T-helper 17 cell (primary cell): ENCODE results near the gene MPDZ. TPM values are rescaled to one million over a fixed set of nuclear protein-coding genes. Genes with fewer than 3 reads are reported as not detected.
"Not testable (repeated sequence)": the region's sequence is repeated elsewhere in the genome, so short reads cannot be mapped to it uniquely, and the experiment has no call there.

Experiments used
- ATAC-seq: fragments of 150-1000 bp; cut with Tn5 transposase; 2 replicates; pipeline ENCODE4 v1.10.0; 2021; ENCODE audit warnings: mild to moderate bottlenecking, moderate library complexity
- DNase-seq, 3 donors: peaks; one replicate each; pipeline versions ENCODE4 v3.0.0 to v3.0.0-alpha.2; 2020 to 2021
- H3K9me3 ChIP-seq: one replicate; pipeline ENCODE4 v1.7.0; 2013; ENCODE audit warnings: low read length, mild to moderate bottlenecking; ENCODE audit not compliant: control insufficient read depth, poor library complexity, severe bottlenecking
- H3K27ac Mint-ChIP-seq: one replicate; pipeline ENCODE4 v1.8.0; 2022; ENCODE audit warnings: mild to moderate bottlenecking, moderate library complexity, mixed read lengths
- H3K27me3 Mint-ChIP-seq: one replicate; pipeline ENCODE4 v1.8.0; 2022; ENCODE audit warnings: mixed read lengths
- H3K36me3 Mint-ChIP-seq: one replicate; pipeline ENCODE4 v1.8.0; 2022; ENCODE audit warnings: low read depth, mixed read lengths
- H3K4me1 Mint-ChIP-seq: one replicate; pipeline ENCODE4 v1.8.0; 2022; ENCODE audit warnings: mild to moderate bottlenecking, mixed read lengths
- H3K4me3 Mint-ChIP-seq: one replicate; pipeline ENCODE4 v1.8.0; 2022; ENCODE audit warnings: mild to moderate bottlenecking, moderate library complexity, mixed read lengths
- total RNA-seq, 4 donors: library from RNA in 2 of 4; stranded (reverse) in 2 of 4; gene quantifications; one replicate each; pipeline ENCODE4 v1.2.3 and lab custom pipeline; 2022 to 2026

MPDZ gene
- total RNA-seq, 2 donors from 2014 or later, result 0.13 TPM; not detected in 1

DNA sequence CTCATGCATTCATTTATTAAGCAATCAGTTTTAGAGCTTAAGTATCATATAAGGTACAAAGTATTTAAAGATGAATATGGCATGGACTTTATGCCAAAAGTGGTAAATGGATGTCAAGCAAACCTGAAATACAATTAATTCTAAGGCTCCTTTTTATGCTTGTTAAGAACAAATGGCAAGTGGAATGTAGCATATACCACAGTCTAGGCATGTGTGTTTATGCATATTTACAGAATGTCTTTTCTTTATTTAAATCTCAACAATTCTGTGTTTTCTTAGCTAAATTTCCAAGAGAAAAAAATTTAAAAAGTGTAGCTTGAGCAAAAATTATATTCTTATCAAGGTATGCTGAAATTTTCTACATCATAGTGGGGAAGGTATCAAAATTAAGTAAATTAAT, 39.8 kb downstream of the MPDZ start:
- H3K9me3 ChIP-seq, result no peaks in the 10 kb centered on the region
- no peaks in the 10 kb centered on the region for H3K4me1 Mint-ChIP-seq
- ATAC-seq, result no peak
- no peak overlapping the region for H3K4me3 Mint-ChIP-seq
- DNase-seq, result no peak
- H3K27me3 Mint-ChIP-seq, result no peaks in the 10 kb centered on the region
- no peaks in the 10 kb centered on the region for H3K36me3 Mint-ChIP-seq
- H3K27ac Mint-ChIP-seq, result no peak overlapping the region

DNA sequence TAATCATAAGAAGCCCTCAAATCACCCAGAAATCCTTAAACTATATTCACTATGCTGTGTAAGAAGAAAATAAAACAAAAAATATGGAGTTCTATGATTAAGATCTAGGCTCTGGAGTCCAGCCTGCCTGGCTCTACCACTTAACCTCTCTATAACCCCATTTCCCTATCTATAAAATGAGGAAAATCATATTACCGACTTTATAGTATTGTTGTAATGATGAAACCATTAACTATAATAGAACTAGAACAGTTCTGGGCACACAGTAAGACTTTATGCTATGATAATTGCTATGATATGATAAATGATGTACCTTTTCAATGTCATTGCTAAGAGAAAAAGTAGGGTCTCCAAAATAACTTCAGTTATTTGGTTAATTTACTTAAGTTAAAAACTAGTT, 40.3 kb downstream of the MPDZ start:
- H3K27me3 Mint-ChIP-seq, result no peaks in the 10 kb centered on the region
- DNase-seq (no peak), ATAC-seq (no peak)
- H3K27ac Mint-ChIP-seq, result no peak overlapping the region
- no peaks in the 10 kb centered on the region for H3K9me3 ChIP-seq
- H3K4me3 Mint-ChIP-seq, result no peak overlapping the region
- H3K36me3 Mint-ChIP-seq, result no peaks in the 10 kb centered on the region
- no peaks in the 10 kb centered on the region for H3K4me1 Mint-ChIP-seq

GRCh38 chr9:13234932-13235331, 44.6 kb downstream of the MPDZ start:
- DNase-seq (no peak), ATAC-seq (no peak)
- no peaks in the 10 kb centered on the region for H3K27me3 Mint-ChIP-seq
- no peaks in the 10 kb centered on the region for H3K9me3 ChIP-seq
- no peak overlapping the region for H3K4me3 Mint-ChIP-seq
- no peaks in the 10 kb centered on the region for H3K4me1 Mint-ChIP-seq
- no peaks in the 10 kb centered on the region for H3K36me3 Mint-ChIP-seq
- H3K27ac Mint-ChIP-seq, result no peak overlapping the region

GRCh38 chr9:13228431-13228830, 51.1 kb downstream of the MPDZ start:
- no peaks in the 10 kb centered on the region for H3K9me3 ChIP-seq
- no peak for DNase-seq
- no peak for ATAC-seq

DNA sequence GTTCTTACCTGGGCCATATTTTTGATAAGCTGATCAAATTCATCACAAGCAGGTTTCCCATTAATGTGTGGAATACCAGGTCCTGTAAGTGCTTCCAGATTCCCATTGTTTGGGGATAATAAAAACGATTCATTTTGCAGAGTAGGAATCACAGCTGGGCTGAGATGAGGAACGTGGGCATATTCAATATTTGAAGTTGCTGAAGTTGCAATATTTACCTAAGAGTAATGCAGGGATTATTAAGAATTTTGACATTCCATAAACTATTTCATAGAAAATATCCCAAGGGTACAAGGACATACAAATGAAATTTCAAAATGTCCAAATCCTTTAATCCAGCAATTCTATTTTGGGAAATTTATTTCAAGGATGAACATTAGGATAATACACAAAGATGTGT, 55.1 kb downstream of the MPDZ start:
- Mint-ChIP-seq H3K36me3 (no peaks in the 10 kb centered on the region), H3K4me3 (no peak overlapping the region), H3K27me3 (no peaks in the 10 kb centered on the region), H3K27ac (no peak overlapping the region), H3K4me1 (no peaks in the 10 kb centered on the region)
- DNase-seq (no peak), ATAC-seq (no peak)
- H3K9me3 ChIP-seq, result no peaks in the 10 kb centered on the region

More at GRCh38 chr9:13228431-13228830, 51.1 kb downstream of the MPDZ start:
- H3K27me3 Mint-ChIP-seq, result no peaks in the 10 kb centered on the region
- no peak overlapping the region for H3K4me3 Mint-ChIP-seq
- H3K36me3 Mint-ChIP-seq, result no peaks in the 10 kb centered on the region
- H3K4me1 Mint-ChIP-seq, result no peaks in the 10 kb centered on the region
- H3K27ac Mint-ChIP-seq, result no peak overlapping the region

DNA sequence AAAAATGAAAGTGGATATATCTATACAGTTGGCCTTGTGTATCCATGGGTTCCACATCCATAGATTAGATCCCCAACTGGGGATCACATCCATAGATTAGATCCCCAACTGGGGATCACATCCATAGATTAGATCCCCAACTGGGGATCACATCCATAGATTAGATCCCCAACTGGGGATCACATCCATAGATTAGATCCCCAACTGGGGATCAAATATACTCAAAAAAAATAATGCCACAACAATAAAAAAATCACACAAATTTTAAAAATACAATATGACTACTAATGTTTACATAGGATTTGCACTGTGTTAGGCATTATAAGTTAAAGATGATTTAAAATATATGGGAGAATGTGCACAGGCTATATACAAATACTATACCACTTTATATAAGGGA, 56.8 kb downstream of the MPDZ start:
- not testable (repeated sequence) for H3K36me3 Mint-ChIP-seq, DNase-seq, H3K27ac Mint-ChIP-seq, H3K9me3 ChIP-seq, H3K4me3 Mint-ChIP-seq, H3K27me3 Mint-ChIP-seq, H3K4me1 Mint-ChIP-seq, ATAC-seq

GRCh38 chr9:13221741-13222140, 57.8 kb downstream of the MPDZ start:
- Mint-ChIP-seq H3K4me3 (no peak overlapping the region), H3K27ac (no peak overlapping the region), H3K4me1 (no peaks in the 10 kb centered on the region)

GRCh38 chr9:13220837-13221236, 58.7 kb downstream of the MPDZ start:
- Mint-ChIP-seq H3K4me3 (no peak overlapping the region), H3K27ac (no peak overlapping the region), H3K27me3 (no peaks in the 10 kb centered on the region), H3K4me1 (no peaks in the 10 kb centered on the region), H3K36me3 (no peaks in the 10 kb centered on the region)
- no peak for ATAC-seq
- H3K9me3 ChIP-seq, result no peaks in the 10 kb centered on the region
- DNase-seq, result no peak

More at GRCh38 chr9:13221741-13222140, 57.8 kb downstream of the MPDZ start:
- DNase-seq (no peak), ATAC-seq (no peak)
- no peaks in the 10 kb centered on the region for H3K36me3 Mint-ChIP-seq
- no peaks in the 10 kb centered on the region for H3K27me3 Mint-ChIP-seq
- H3K9me3 ChIP-seq, result no peaks in the 10 kb centered on the region

DNA sequence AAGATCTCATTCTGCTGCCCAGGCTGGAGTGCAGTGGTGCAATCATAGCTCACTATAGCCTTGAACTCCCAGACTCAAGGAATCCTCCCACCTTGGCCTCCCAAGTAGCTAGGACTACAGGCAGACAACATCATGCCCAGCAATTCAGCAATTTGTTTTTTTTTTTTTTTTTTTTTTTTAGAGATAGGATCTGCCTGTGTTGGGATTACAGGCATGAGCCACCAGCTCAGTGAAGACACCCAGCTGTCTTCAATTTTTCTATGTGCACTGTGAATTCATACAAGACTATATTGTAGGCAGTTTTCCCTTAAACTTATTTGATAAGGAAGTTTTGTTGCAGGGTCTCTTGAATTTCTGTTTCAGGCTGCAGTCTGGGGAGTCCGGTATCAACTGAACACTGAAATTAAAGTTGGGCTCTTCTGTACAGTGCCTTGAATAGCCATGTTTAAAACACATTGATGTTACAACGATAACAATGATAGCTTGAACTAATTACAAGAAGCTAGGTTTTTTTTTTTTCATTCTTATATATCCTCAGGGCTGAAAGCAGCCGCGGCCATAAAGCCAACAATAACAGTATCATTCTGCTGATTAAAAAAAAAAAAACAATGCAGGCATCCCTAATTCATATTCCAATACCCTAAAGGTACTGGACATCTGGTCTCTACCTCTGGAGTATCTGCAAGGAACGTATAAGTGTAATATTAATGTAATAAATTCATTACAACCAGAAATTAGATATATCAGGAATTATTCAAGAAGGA, 63.5 kb downstream of the MPDZ start:
- Mint-ChIP-seq H3K27me3 (no peaks in the 10 kb centered on the region), H3K36me3 (no peaks in the 10 kb centered on the region), H3K27ac (no peak overlapping the region), H3K4me1 (no peaks in the 10 kb centered on the region), H3K4me3 (no peak overlapping the region)
- no peaks in the 10 kb centered on the region for H3K9me3 ChIP-seq
- ATAC-seq (no peak), DNase-seq (no peak)

GRCh38 chr9:13213998-13214397, 65.5 kb downstream of the MPDZ start:
- Mint-ChIP-seq H3K27me3 (no peaks in the 10 kb centered on the region), H3K4me3 (no peak overlapping the region), H3K27ac (no peak overlapping the region), H3K36me3 (no peaks in the 10 kb centered on the region), H3K4me1 (no peaks in the 10 kb centered on the region)
- no peak for ATAC-seq
- DNase-seq, result no peak
- no peaks in the 10 kb centered on the region for H3K9me3 ChIP-seq

- Mint-ChIP-seq H3K36me3 (no peaks in the 10 kb centered on the region), H3K4me3 (no peak overlapping the region), H3K4me1 (no peaks in the 10 kb centered on the region), H3K27me3 (no peaks in the 10 kb centered on the region), H3K27ac (no peak overlapping the region)
- no peaks in the 10 kb centered on the region for H3K9me3 ChIP-seq
- no peak for DNase-seq
- no peak for ATAC-seq
These were observed 66.2 kb downstream of the MPDZ start for GRCh38 chr9:13213337-13213736.

DNA sequence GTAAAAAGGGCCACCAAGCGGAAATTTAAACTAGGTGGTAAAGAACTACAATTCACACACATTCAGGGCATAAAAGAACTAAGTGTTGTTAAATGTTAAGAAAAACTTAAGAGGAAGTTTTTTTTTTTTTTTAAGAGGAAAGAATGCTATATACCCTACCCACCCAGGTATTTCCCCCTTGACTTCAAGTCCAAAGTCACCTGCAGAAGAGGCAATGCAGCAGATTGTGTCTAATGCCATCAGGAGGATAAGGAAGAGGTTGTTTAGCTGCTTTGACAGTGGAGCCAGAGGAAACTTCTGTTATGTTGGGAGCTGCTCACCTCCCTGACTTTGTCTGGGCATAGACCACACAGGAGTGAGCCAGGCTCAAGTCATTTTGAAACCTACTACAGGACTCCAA, 69.2 kb downstream of the MPDZ start:
- Mint-ChIP-seq H3K36me3 (no peaks in the 10 kb centered on the region), H3K27me3 (no peaks in the 10 kb centered on the region), H3K27ac (no peak overlapping the region), H3K4me3 (no peak overlapping the region), H3K4me1 (no peaks in the 10 kb centered on the region)
- DNase-seq, result no peak
- ATAC-seq, result no peak
- no peaks in the 10 kb centered on the region for H3K9me3 ChIP-seq

DNA sequence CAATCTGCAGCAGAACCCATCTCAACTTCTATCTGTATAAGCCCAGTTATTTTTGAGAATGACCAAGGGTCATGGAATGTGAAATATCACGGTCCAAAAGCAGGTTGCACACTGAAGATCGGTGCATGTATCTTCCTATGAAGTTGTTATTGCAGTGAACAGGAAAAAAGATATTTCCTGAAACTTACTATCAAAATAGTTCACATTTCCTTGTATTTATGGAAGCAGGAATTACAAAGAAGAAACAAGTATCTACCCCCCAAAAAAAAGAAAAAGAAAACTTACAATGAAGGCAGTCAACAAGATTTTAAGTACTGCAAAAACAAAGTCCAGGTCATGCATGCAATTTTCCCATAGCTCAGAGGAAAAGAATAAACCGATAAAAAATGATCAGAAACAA, 70.0 kb downstream of the MPDZ start:
- no peak overlapping the region for H3K4me3 Mint-ChIP-seq
- H3K27ac Mint-ChIP-seq, result no peak overlapping the region
- no peaks in the 10 kb centered on the region for H3K4me1 Mint-ChIP-seq
- DNase-seq (no peak), ATAC-seq (no peak)
- H3K9me3 ChIP-seq, result no peaks in the 10 kb centered on the region
- no peaks in the 10 kb centered on the region for H3K36me3 Mint-ChIP-seq
- H3K27me3 Mint-ChIP-seq, result no peaks in the 10 kb centered on the region

DNA sequence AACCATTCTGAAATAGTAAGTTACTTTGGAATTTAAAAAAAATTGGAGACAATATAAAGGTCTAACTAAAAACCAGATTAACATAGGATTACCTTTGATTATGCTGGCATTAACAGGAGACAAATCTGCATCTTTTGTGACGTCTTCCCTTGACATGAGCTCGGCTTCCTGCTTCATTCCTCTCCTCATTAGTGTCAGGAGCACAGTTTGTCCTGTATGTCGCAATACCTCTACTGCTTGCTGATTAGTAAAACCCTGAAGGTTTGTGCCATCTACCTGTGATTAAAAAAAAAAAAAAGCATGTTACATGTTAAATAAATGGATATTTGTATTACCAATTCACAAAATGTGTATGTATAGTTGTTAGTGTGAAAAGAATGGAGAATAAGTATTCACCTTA, 73.7 kb downstream of the MPDZ start:
- ATAC-seq (no peak), DNase-seq (no peak)
- Mint-ChIP-seq H3K4me1 (no peaks in the 10 kb centered on the region), H3K27ac (no peak overlapping the region), H3K36me3 (no peaks in the 10 kb centered on the region), H3K4me3 (no peak overlapping the region), H3K27me3 (no peaks in the 10 kb centered on the region)
- no peaks in the 10 kb centered on the region for H3K9me3 ChIP-seq
